GM10266 (cell line): ENCODE results near the gene TK1.

Experiments used
- DNase-seq: peaks from one replicate; pipeline ENCODE4 v3.0.0; 2012; ENCODE audit errors: extremely low spot score
- CTCF ChIP-seq: IDR thresholded peaks from 2 replicates; pipeline ENCODE4 v1.5.1; 2012; ENCODE audit warnings: mild to moderate bottlenecking, low read depth; ENCODE audit not compliant: control insufficient read depth, insufficient read depth; ENCODE audit errors: missing control alignments

The TK1 gene

GRCh38 chr17:78214016-78214705, 27.3 kb upstream of the TK1 start, which contains the start of gene BIRC5:
TSS of gene BIRC5 (plus strand) at chr17:78214253. CDS start at chr17:78214317, 64 bp downstream.
- no peak for TF ChIP-seq CTCF
- DNase-seq, result peak; percentile 97

- no peak for DNase-seq
- TF ChIP-seq CTCF, result no peak
Measured at GRCh38 chr17:78211032-78211431, 24.2 kb upstream of the TK1 start.

- TF ChIP-seq CTCF, result no peak
- DNase-seq, result no peak
Measured at GRCh38 chr17:78210111-78210510, 23.3 kb upstream of the TK1 start.

- TF ChIP-seq CTCF, result no peak
- no peak for DNase-seq
Measured at GRCh38 chr17:78208486-78208885, 21.6 kb upstream of the TK1 start.

- no peak for TF ChIP-seq CTCF
Measured at GRCh38 chr17:78206298-78206697, 19.4 kb upstream of the TK1 start.

GRCh38 chr17:78205124-78205775, 18.4 kb upstream of the TK1 start:
- no peak for TF ChIP-seq CTCF

More at GRCh38 chr17:78206298-78206697, 19.4 kb upstream of the TK1 start:
- DNase-seq, result no peak

More at GRCh38 chr17:78205124-78205775, 18.4 kb upstream of the TK1 start:
- no peak for DNase-seq
